ENCODE measurements around the gene SLC12A3. TPM values are rescaled to one million over a fixed set of nuclear protein-coding genes. Genes with fewer than 3 reads are reported as not detected.

SLC12A3 gene
- total RNA-seq, 4 donors from 2014 or later: 0.14 TPM; not detected in 3

DNA sequence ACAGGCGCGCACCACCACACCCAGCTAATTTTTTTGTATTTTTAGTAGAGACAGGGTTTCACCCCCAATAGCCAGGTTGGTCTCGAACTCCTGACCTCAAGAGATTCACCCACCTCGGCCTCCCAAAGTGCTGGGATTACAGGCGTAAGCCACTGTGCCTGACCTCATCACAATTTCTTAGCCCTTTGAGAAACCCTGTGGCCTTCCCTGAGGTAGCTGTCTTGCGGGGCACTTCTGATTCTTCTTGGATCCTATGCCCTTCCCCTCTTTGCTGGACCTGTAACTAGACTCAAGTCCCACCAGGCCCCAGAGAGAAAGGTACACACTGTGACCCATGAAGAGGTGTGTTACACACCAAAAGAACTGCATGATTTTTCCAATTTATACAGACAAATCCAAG lies 83.2 kb downstream of the SLC12A3 start:
- intact Hi-C loops (cut with DNase I; ENCODE audit: low total_unique reads): no loop called here
- TF ChIP-seq POLR2A (IDR thresholded peaks at IDR 0.05): no peak
- TF ChIP-seq CTCF (IDR thresholded peaks at IDR 0.05): no peak
- DNase-seq: no peak
- Histone ChIP-seq H3K36me3 (no peaks in the 10 kb centered on the region), H3K4me1 (no peaks in the 10 kb centered on the region), H3K4me3 (no peak overlapping the region), H3K9me3 (no peaks in the 10 kb centered on the region), H3K27ac (no peak overlapping the region), H3K27me3 (no peaks in the 10 kb centered on the region)

- no peak for DNase-seq
- no peaks in the 10 kb centered on the region for H3K27me3 ChIP-seq
- H3K27ac ChIP-seq: no peak overlapping the region
- no peaks in the 10 kb centered on the region for H3K4me1 ChIP-seq
- intact Hi-C loops (cut with DNase I; ENCODE audit: low total_unique reads): no loop called here
- TF ChIP-seq CTCF (IDR thresholded peaks at IDR 0.05) (no peak), POLR2A (IDR thresholded peaks at IDR 0.05) (no peak)
- no peaks in the 10 kb centered on the region for H3K36me3 ChIP-seq
- no peaks in the 10 kb centered on the region for H3K9me3 ChIP-seq
- H3K4me3 ChIP-seq: no peak overlapping the region
Measured at GRCh38 chr16:56950051-56950450, 85.0 kb downstream of the SLC12A3 start.

DNA sequence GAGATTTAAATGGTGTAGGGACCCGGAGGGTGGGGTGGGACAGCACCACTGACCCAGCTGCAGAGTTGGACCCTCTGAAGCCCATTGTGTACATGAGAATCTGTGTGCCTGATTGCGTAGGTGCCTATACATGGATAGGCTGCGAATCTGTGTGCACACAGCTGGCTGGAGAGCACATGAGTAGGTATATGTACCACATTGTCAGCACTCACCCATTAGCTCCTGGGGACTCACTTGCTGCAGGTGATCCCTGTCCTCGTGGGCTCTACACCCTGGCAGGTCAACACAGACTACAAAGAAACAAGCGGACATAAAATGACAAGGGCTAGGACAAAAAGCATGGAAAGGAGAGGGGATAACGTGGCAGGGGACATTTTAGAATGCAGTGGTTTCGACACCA lies 85.4 kb downstream of the SLC12A3 start:
- Histone ChIP-seq H3K27me3 (no peaks in the 10 kb centered on the region), H3K9me3 (no peaks in the 10 kb centered on the region), H3K36me3 (no peaks in the 10 kb centered on the region), H3K27ac (no peak overlapping the region), H3K4me1 (no peaks in the 10 kb centered on the region), H3K4me3 (no peak overlapping the region)
- intact Hi-C loops (cut with DNase I; ENCODE audit: low total_unique reads): no loop called here
- no peak for DNase-seq
- no peak for TF ChIP-seq POLR2A (IDR thresholded peaks at IDR 0.05)
- TF ChIP-seq CTCF (IDR thresholded peaks at IDR 0.05): no peak

- Histone ChIP-seq H3K27ac (no peak overlapping the region), H3K36me3 (no peaks in the 10 kb centered on the region), H3K27me3 (no peaks in the 10 kb centered on the region), H3K4me3 (no peak overlapping the region), H3K4me1 (no peaks in the 10 kb centered on the region), H3K9me3 (no peaks in the 10 kb centered on the region)
- intact Hi-C loops (cut with DNase I; ENCODE audit: low total_unique reads): no loop called here
- DNase-seq: no peak
- peak; percentile 10 to 55 (median 30) for TF ChIP-seq CTCF (IDR thresholded peaks at IDR 0.05)
- no peak for TF ChIP-seq POLR2A (IDR thresholded peaks at IDR 0.05)
Measured at GRCh38 chr16:56950881-56951771, 86.1 kb downstream of the SLC12A3 start.

DNA sequence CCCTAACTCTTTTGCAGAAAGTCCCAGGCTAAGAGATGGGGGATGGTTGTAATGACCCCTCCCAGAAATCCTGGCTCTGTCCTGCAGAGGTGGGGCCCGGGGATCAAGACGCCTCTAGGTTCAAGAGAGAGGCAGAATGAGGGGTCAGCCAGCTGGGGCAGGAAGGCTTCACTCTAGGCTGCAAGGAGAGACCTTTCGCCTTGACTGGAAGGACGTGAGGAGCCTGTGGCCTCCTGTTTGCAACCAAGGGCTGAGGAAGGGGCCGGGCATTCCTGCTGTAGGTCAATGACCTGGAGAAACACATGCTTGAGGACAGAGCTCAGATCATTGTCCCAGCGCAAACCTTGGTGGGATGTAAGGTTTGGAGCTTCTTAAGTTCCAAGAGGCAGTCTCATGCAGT lies 88.0 kb downstream of the SLC12A3 start:
- intact Hi-C loops (cut with DNase I; ENCODE audit: low total_unique reads): no loop called here
- no peak for TF ChIP-seq POLR2A (IDR thresholded peaks at IDR 0.05)
- TF ChIP-seq CTCF (IDR thresholded peaks at IDR 0.05): no peak
- no peaks in the 10 kb centered on the region for H3K36me3 ChIP-seq
- no peaks in the 10 kb centered on the region for H3K4me1 ChIP-seq
- H3K27ac ChIP-seq: no peak overlapping the region
- no peaks in the 10 kb centered on the region for H3K9me3 ChIP-seq
- no peak for DNase-seq
- no peaks in the 10 kb centered on the region for H3K27me3 ChIP-seq
- H3K4me3 ChIP-seq: no peak overlapping the region
